Measurements from ENCODE around the gene TMEM119. TPM values are rescaled to one million over a fixed set of nuclear protein-coding genes. Genes with fewer than 3 reads are reported as not detected.

The TMEM119 gene
- total and polyA plus RNA-seq, 2 of the 8 experiments (the other 6 are each of a cell fraction or from before 2014, with no cell fraction given): 0.35 to 0.61 TPM

GRCh38 chr12:108551535-108551934 lies 46.3 kb downstream of the TMEM119 start:
- Histone ChIP-seq H3K23me2 (ENCODE audit: low read depth, low read length) (no peaks in the 10 kb centered on the region), H4K5ac (ENCODE audit: insufficient read length, low read depth, low read length) (no peak overlapping the region), H3K18ac (ENCODE audit: extremely low read depth, low read length) (no peak overlapping the region), H3K27ac (ENCODE audit: low read depth, low read length) (no peak overlapping the region), H2BK5ac (ENCODE audit: low read depth, low read length) (no peak overlapping the region), H2BK12ac (ENCODE audit: low read depth, low read length) (no peak overlapping the region), H3K4me1 (replicated peaks in 1 of 4; ENCODE audit: control insufficient read depth in 3 of 4, insufficient read depth in 4 of 4, low read length in 3 of 4) (no peaks in the 10 kb centered on the region), H3K36me3 (ENCODE audit: control insufficient read depth in 2 of 4, insufficient read depth in 4 of 4, low read length in 3 of 4) (peaks cover 8 to 31% (median 21%) of the 10 kb centered on the region in 4 experiments), H2BK15ac (ENCODE audit: low read length) (no peak overlapping the region), H4K8ac (ENCODE audit: extremely low read depth, insufficient read depth, low read length) (no peak overlapping the region), H3K79me1 (ENCODE audit: low read depth, low read length) (peaks cover 1% of the 10 kb centered on the region; the same call in 1 of the 2 replicates), H3K79me2 (ENCODE audit: control insufficient read depth in 1 of 2, insufficient read depth in 2 of 2, low read length in 2 of 2) (peaks cover 21 to 89% of the 10 kb centered on the region in 2 experiments), H3K27me3 (replicated peaks in 1 of 4; ENCODE audit: control insufficient read depth in 3 of 4, extremely low read depth in 1 of 4, insufficient read depth in 3 of 4, low read length in 3 of 4) (no peaks in the 10 kb centered on the region), H2BK120ac (replicated peaks; ENCODE audit: low read depth, low read length) (no peak overlapping the region), H2AK5ac (ENCODE audit: low read depth, low read length) (no peak overlapping the region), H3K4ac (replicated peaks; ENCODE audit: insufficient read length, low read depth, low read length) (no peak overlapping the region), H3K4me3 (ENCODE audit: extremely low read depth in 1 of 4, insufficient read depth in 2 of 4, low read depth in 3 of 4, low read length in 4 of 4) (no peak overlapping the region), H4K20me1 (replicated peaks in 1 of 2; ENCODE audit: control insufficient read depth in 1 of 2, insufficient read depth in 2 of 2, low read length in 2 of 2) (peaks cover 6 to 20% of the 10 kb centered on the region in 2 experiments), H3K9me3 (ENCODE audit: insufficient read depth in 2 of 2, low read depth in 1 of 2, low read length in 1 of 2) (no peaks in the 10 kb centered on the region), H3K4me2 (ENCODE audit: insufficient read depth in 1 of 2, low read depth in 2 of 2, low read length in 2 of 2) (no peak overlapping the region), H2AFZ (ENCODE audit: low read length) (no peak overlapping the region), H4K91ac (replicated peaks; ENCODE audit: insufficient read length, low read length) (no peak overlapping the region), H3K56ac (replicated peaks; ENCODE audit: insufficient read length, low read depth, low read length) (no peak overlapping the region), H3K9ac (replicated peaks in 1 of 4; ENCODE audit: extremely low read depth in 1 of 4, low read depth in 3 of 4, low read length in 3 of 4) (no peak overlapping the region), H3K23ac (ENCODE audit: insufficient read length) (no peak overlapping the region), H3K14ac (ENCODE audit: insufficient read length) (no peak overlapping the region), H2BK20ac (ENCODE audit: low read length) (no peak overlapping the region)
- ChIA-PET CTCF (ENCODE audit: partially characterized antibody) (no interaction called here), POLR2A (ENCODE audit: partially characterized antibody) (interaction anchor here (6.1 kb wide), 1 partner anchor 10 kb away, joined by 40 read pairs; the partner anchor contains the start of genes ISCU and SART3)
- FAIRE-seq: no peak
- WGBS, 2 experiments (ENCODE audit: extremely low coverage in 1 of 2, insufficient coverage in 1 of 2, insufficient read length in 1 of 2, insufficient replicate concordance in 2 of 2, low coverage in 1 of 2, low lambda C conversion rate in 2 of 2, missing lambda C conversion rate in 1 of 2): 91% methylated on average over 5 of the region's 5 CpGs; no CpG with 5 or more reads in 1 of the 2 experiments
- TF ChIP-seq RBBP5 (IDR thresholded peaks at IDR 0.05; ENCODE audit: borderline replicate concordance, low read depth, low read length): no peak
- TF ChIP-seq TBP (IDR thresholded peaks at IDR 0.05; ENCODE audit: low read depth, low read length): no peak
- TF ChIP-seq, protein P1, sequence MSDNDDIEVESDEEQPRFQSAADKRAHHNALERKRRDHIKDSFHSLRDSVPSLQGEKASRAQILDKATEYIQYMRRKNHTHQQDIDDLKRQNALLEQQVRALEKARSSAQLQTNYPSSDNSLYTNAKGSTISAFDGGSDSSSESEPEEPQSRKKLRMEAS (IDR thresholded peaks at IDR 0.05): no peak
- no peak for TF ChIP-seq NRF1 (IDR thresholded peaks at IDR 0.05; ENCODE audit: low read depth, low read length)
- TF ChIP-seq BRCA1 (IDR thresholded peaks at IDR 0.05; ENCODE audit: low read depth, low read length): no peak
- no peak for DNase-seq (ENCODE audit: low read depth in 1 of 2, low spot score in 2 of 2)
